Heart right ventricle (tissue), 16 donors: Measurements from ENCODE around the gene CRPPA. TPM values are rescaled to one million over a fixed set of nuclear protein-coding genes. Genes with fewer than 3 reads are reported as not detected.

ENCODE experiments used
- ATAC-seq, 8 donors: fragments of 200-7000 bp; cut with Tn5 transposase; one replicate each; pipeline ENCODE4 v1.9.1; 2020; ENCODE audit warnings: mild to moderate bottlenecking in 8 of 8, moderate library complexity in 8 of 8, moderate number of reproducible peaks in 1 of 8
- DNase-seq, 2 donors: peaks; one replicate each; pipeline ENCODE4 v3.0.0-alpha.2; 2020
- H3K27ac ChIP-seq, 10 donors: fragments of 200-600 bp; sonication (generic) in 2 of 10; one replicate each; pipeline versions ENCODE4 v1.5.0 to v1.8.0; 2020 to 2022; ENCODE audit warnings: mild to moderate bottlenecking in 3 of 10
- H3K27me3 ChIP-seq, 7 donors: fragments of 200-600 bp; one replicate each; pipeline ENCODE4 v1.8.0; 2021 to 2022; ENCODE audit warnings: mild to moderate bottlenecking in 2 of 7
- H3K36me3 ChIP-seq, 9 donors: fragments of 200-600 bp; sonication (generic) in 1 of 9; one replicate each; pipeline versions ENCODE4 v1.5.0 to v1.8.0; 2020 to 2022; ENCODE audit warnings: mild to moderate bottlenecking in 2 of 9
- H3K4me1 ChIP-seq, 9 donors: fragments of 200-600 bp; sonication (generic) in 1 of 9; one replicate each; pipeline versions ENCODE4 v1.5.0 to v1.8.0; 2020 to 2022; ENCODE audit warnings: mild to moderate bottlenecking in 4 of 9
- H3K4me3 ChIP-seq, 10 donors: fragments of 200-600 bp; sonication (generic) in 2 of 10; one replicate each; pipeline versions ENCODE4 v1.5.0 to v1.8.0; 2020 to 2022; ENCODE audit warnings: mild to moderate bottlenecking in 7 of 10, moderate library complexity in 2 of 10
- H3K9me3 ChIP-seq, 11 donors: fragments of 200-600 bp in 10 of 11; sonication (generic) in 2 of 11; one replicate each; pipeline versions ENCODE4 v1.5.0 to v1.8.0; 2013 to 2022; ENCODE audit warnings: mild to moderate bottlenecking in 2 of 11, control low read depth in 1 of 11, moderate library complexity in 1 of 11
- CTCF ChIP-seq, 9 donors: fragments of 200-600 bp; sonication (generic) in 2 of 9; IDR thresholded peaks; one replicate each; pipeline versions ENCODE4 v1.5.0 to v1.8.0; 2021 to 2022; ENCODE audit warnings: antibody characterized with exemption in 9 of 9, mild to moderate bottlenecking in 5 of 9, moderate library complexity in 1 of 9
- WGBS, 2 donors: extraction: QIAGEN DNeasy Blood & Tissue Kit; methylation state at CpG; one replicate each; pipeline ENCODE4 v1.1.7; 2013; ENCODE audit warnings: inconsistent platforms in 1 of 2; 5-methylcytosine and 5-hydroxymethylcytosine counted together
- intact Hi-C, 10 donors: fragments of 100-400 bp; cut with DNase I; formaldehyde crosslinking; loops; one replicate each; pipeline versions ENCODE4 v1.11.1 to v1.14.2; 2022
- polyA plus RNA-seq, 2 donors: library from polyadenylated mRNA; stranded (reverse); fragments of 200-250 nt; gene quantifications; one replicate each; pipeline ENCODE4 v1.2.3, GENCODE V29; 2013
- total RNA-seq, 10 donors: library from RNA; stranded (reverse); fragmentation: NEBNext Ultra II Directional in 3 of 10; extraction: Animal tissue kit (Norgen Biotek cat#: 25700) in 3 of 10; gene quantifications; one replicate each; pipeline versions ENCODE4 v1.2.1 to v1.2.4, GENCODE V29; 2021 to 2023
- donor health status: Arrhythmogenic right ventricular cardiomyopathy.
- donor health status: ischemic (EF 13 %, LVEDD 7.1; RV severe dilation, severe dysfunction).
- donor health status: healthy with polysubstance abuse.
- donor health status: DM: no; HTN: yes; CAD: no.
- donor health status: DM: no; HTN: no; CAD: no.
- donor health status: ischemic (EF 25% LVEDD 6.9; RV normal size, moderate dysfunction).
- donor health status: ischemic (EF 25% LVEDD 5.7; RV mildly dilated, moderate dysfunction).
- donor health status: healthy.
- donor health status: DM: yes; HTN: yes; CAD: no.
- donor health status: Ischemic cardiomyopathy.
- donor health status: ischemic (EF 35%, LVEDD 5.7; RV mildly dilated, moderate dysfunction).
- donor health status: nonischemic (EF 11% LVEDD 7.7; RV severe dilation, severe dysfunction).
- donor health status: DM: yes; HTN: yes; CAD: no.
- donor health status: PGD.
- donor health status: ischemic (EF 29% LVEDD 5.4; RV normal size, mild dysfunction).
- donor health status: nonischemic (EF 23%, LVEDD 6.1; RV moderate dilation, normal function).

The CRPPA gene
- total and polyA plus RNA-seq, 12 donors, result 0.51 to 8.7 (median 6.3) TPM

GRCh38 chr7:16412274-16413254 is 8.8 kb downstream of the CRPPA start:
- ATAC-seq (peak in 7 of 8 donors; percentile 71 to 94 (median 83)), DNase-seq (peak in 1 of 2 donors; percentile 36)
- H3K27me3 ChIP-seq, result no peaks in the 10 kb centered on the region
- H3K9me3 ChIP-seq, result no peaks in the 10 kb centered on the region
- WGBS, 2 donors, result 56 to 66% methylated on average over 8 of the region's 8 CpGs
- H3K4me1 ChIP-seq, result peaks cover 0 to 21% (median 0%) of the 10 kb centered on the region in 9 donors
- no peaks in the 10 kb centered on the region for H3K36me3 ChIP-seq
- no peak for TF ChIP-seq CTCF (IDR thresholded peaks at IDR 0.05)
- intact Hi-C loops, result loop anchor here in 1 of 10 donors (10.0 kb wide), 1 partner anchor 288 kb away; no protein-coding TSS in a partner anchor
- H3K4me3 ChIP-seq, result peak overlapping the region in 1 of 10 donors; percentile 9
- peak overlapping the region in 6 of 10 donors; percentile 14 to 63 (median 32) for H3K27ac ChIP-seq

- no peak overlapping the region for H3K27ac ChIP-seq
- no peak overlapping the region for H3K4me3 ChIP-seq
- DNase-seq (no peak), ATAC-seq (no peak)
- WGBS, 2 donors, result 96 to 99% methylated on average over 2 of the region's 2 CpGs
- intact Hi-C loops, result loop anchor here in 1 of 10 donors (10.0 kb wide), 1 partner anchor 287 kb away; no protein-coding TSS in a partner anchor
- H3K36me3 ChIP-seq, result no peaks in the 10 kb centered on the region
- TF ChIP-seq CTCF (IDR thresholded peaks at IDR 0.05), result no peak
- H3K27me3 ChIP-seq, result peaks cover 0 to 10% (median 0%) of the 10 kb centered on the region in 7 donors
- no peaks in the 10 kb centered on the region for H3K9me3 ChIP-seq
- H3K4me1 ChIP-seq, result peaks cover 0 to 19% (median 0%) of the 10 kb centered on the region in 9 donors
Measured at GRCh38 chr7:16411391-16411790, 9.9 kb downstream of the CRPPA start.

GRCh38 chr7:16409777-16410176 is 11.6 kb downstream of the CRPPA start:
- TF ChIP-seq CTCF (IDR thresholded peaks at IDR 0.05), result peak in 1 of 9 donors; percentile 29
- H3K27me3 ChIP-seq, result peaks cover 0 to 14% (median 0%) of the 10 kb centered on the region in 7 donors
- intact Hi-C loops, result loop anchor here in 2 of 10 donors (10.0 kb wide), 2 partner anchors 285 to 295 kb away; no protein-coding TSS in a partner anchor
- H3K4me1 ChIP-seq, result peaks cover 0 to 19% (median 0%) of the 10 kb centered on the region in 9 donors
- no peak overlapping the region for H3K4me3 ChIP-seq
- ATAC-seq (no peak), DNase-seq (no peak)
- no peak overlapping the region for H3K27ac ChIP-seq
- peaks cover 0 to 2% (median 0%) of the 10 kb centered on the region in 9 donors for H3K36me3 ChIP-seq
- no peaks in the 10 kb centered on the region for H3K9me3 ChIP-seq

- 98 to 100% methylated on average over 1 of the region's 1 CpG for WGBS, 2 donors
- H3K9me3 ChIP-seq, result peaks cover 0 to 41% (median 12%) of the 10 kb centered on the region in 11 donors
- TF ChIP-seq CTCF (IDR thresholded peaks at IDR 0.05), result no peak
- H3K4me1 ChIP-seq, result peaks cover 0 to 2% (median 0%) of the 10 kb centered on the region in 9 donors
- H3K27me3 ChIP-seq, result peaks cover 0 to 22% (median 0%) of the 10 kb centered on the region in 7 donors
- intact Hi-C loops, result loop anchor here in 1 of 10 donors (10.0 kb wide), 1 partner anchor 290 kb away; no protein-coding TSS in a partner anchor
- H3K4me3 ChIP-seq, result no peak overlapping the region
- H3K36me3 ChIP-seq, result peaks cover 0 to 17% (median 0%) of the 10 kb centered on the region in 9 donors
- ATAC-seq (no peak), DNase-seq (no peak)
- H3K27ac ChIP-seq, result no peak overlapping the region
Measured at GRCh38 chr7:16404636-16405035, 16.7 kb downstream of the CRPPA start.
